Fibroblast of lung (primary cell): ENCODE data around the gene ZNF521. TPM values are rescaled to one million over a fixed set of nuclear protein-coding genes. Genes with fewer than 3 reads are reported as not detected.
A peak's percentile ranks its signal among the peaks of the same experiment; 100 is the strongest.

Experiments
- DNase-seq, 2 donors: peaks; one replicate each; pipeline versions ENCODE4 v3.0.0 to v3.0.0-alpha.2; 2010; ENCODE audit warnings: low read depth in 2 of 2
- H2AFZ ChIP-seq: 2 replicates; pipeline ENCODE4 v1.5.1; 2012; ENCODE audit warnings: low read length, control low read depth, inconsistent platforms
- H3K27ac ChIP-seq: 2 replicates; pipeline ENCODE4 v1.5.1; 2011; ENCODE audit warnings: low read length, control low read depth; ENCODE audit not compliant: insufficient read depth
- H3K27me3 ChIP-seq: 2 replicates; pipeline ENCODE4 v1.5.1; 2011; ENCODE audit warnings: mild to moderate bottlenecking, low read length; ENCODE audit not compliant: control insufficient read depth, insufficient read depth
- H3K36me3 ChIP-seq: 2 replicates; pipeline ENCODE4 v1.5.1; 2011; ENCODE audit warnings: low read length; ENCODE audit not compliant: control insufficient read depth, insufficient read depth
- H3K4me1 ChIP-seq: 2 replicates; pipeline ENCODE4 v1.5.1; 2011; ENCODE audit warnings: low read length; ENCODE audit not compliant: control insufficient read depth, insufficient read depth; ENCODE audit errors: extremely low read depth
- H3K4me2 ChIP-seq: 2 replicates; pipeline ENCODE4 v1.5.1; 2011; ENCODE audit warnings: low read length, control low read depth; ENCODE audit not compliant: insufficient read depth; ENCODE audit errors: extremely low read depth
- H3K4me3 ChIP-seq, 4 experiments: fragments of 200-600 bp in 1 of 4; sonication (generic) in 1 of 4; replicated peaks in 1 of 4; 2 replicates each; pipeline ENCODE4 v1.5.1; 2011 to 2016; ENCODE audit warnings: low read length in 4 of 4, low read depth in 3 of 4, mild to moderate bottlenecking in 3 of 4, control low read depth in 2 of 4, inconsistent platforms in 1 of 4, mixed read lengths in 1 of 4; ENCODE audit not compliant: insufficient read depth in 1 of 4; ENCODE audit errors: control extremely low read depth in 1 of 4
- H3K79me2 ChIP-seq: 2 replicates; pipeline ENCODE4 v1.5.1; 2012; ENCODE audit warnings: mild to moderate bottlenecking, low read length, inconsistent platforms; ENCODE audit not compliant: control insufficient read depth, insufficient read depth
- H3K9ac ChIP-seq: 2 replicates; pipeline ENCODE4 v1.5.1; 2011; ENCODE audit warnings: mild to moderate bottlenecking, low read length, control low read depth; ENCODE audit not compliant: insufficient read depth
- H3K9me3 ChIP-seq: 2 replicates; pipeline ENCODE4 v1.5.1; 2012; ENCODE audit warnings: low read depth, low read length; ENCODE audit not compliant: control insufficient read depth, insufficient read depth
- H4K20me1 ChIP-seq: 2 replicates; pipeline ENCODE4 v1.5.1; 2011; ENCODE audit warnings: low read length; ENCODE audit not compliant: control insufficient read depth, insufficient read depth; ENCODE audit errors: extremely low read depth
- EZH2 ChIP-seq: IDR thresholded peaks from 2 replicates; pipeline ENCODE4 v1.5.1; 2012; ENCODE audit warnings: low read length, control low read depth, mild to moderate bottlenecking; ENCODE audit errors: missing control alignments
- polyA plus RNA-seq, 2 donors: library from polyadenylated mRNA; depleted of rRNA in 1 of 2; stranded (reverse) in 1 of 2; unstranded in 1 of 2; fragments of >200 nt; gene quantifications; 2 replicates each; pipeline ENCODE4 v1.2.1, GENCODE V29; 2011 to 2012; ENCODE audit warnings: missing spikeins in 1 of 2
- total RNA-seq: library from RNA; depleted of rRNA; stranded (reverse); fragments of >200 nt; gene quantifications from 2 replicates; pipeline ENCODE4 v1.2.1, GENCODE V29; 2014
- TF ChIP-seq, protein P1 (sequence below), 2 donors: IDR thresholded peaks in 1 of 2; conservative IDR thresholded peaks in 1 of 2; 1 replicate in 1 of 2; 2 replicates in 1 of 2; pipeline ENCODE4 v1.5.1; 2011 to 2012; ENCODE audit warnings: low read length in 2 of 2, control low read depth in 1 of 2, inconsistent platforms in 1 of 2, low read depth in 1 of 2, mild to moderate bottlenecking in 1 of 2

The ZNF521 gene
- total and polyA plus RNA-seq, 2 donors (not counting 1 experiment from before 2014, with no cell fraction given): 25.2 to 43.6 TPM

DNA sequence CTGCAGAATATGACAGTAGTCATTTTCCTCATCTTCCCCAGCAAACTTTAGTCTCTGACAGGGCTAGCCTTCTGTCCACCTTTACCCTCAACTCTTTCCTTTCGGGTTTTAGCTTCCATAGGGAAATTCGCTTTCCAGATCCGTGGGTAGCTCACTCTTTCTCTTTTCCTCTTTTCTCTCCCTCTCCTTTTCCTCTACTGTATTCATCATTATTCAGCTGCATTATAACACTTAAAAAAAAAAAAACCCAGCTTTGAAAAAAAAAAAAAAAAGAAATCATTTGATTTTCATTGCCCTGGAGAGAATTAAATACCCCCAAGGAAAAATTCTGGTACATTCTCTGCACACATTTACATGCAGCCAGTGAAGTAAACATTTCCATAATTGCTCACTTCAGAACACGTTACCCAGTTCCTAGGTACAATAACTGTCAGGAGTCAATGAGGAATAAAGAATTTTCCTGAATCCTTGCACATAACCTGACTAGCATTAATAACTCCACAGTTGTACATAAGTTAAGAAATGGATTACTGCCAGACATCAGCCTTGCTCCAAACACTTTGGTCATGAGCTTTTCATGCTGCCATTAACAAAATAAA lies 63.5 kb downstream of the ZNF521 start:
- Histone ChIP-seq H3K4me2 (peak overlapping the region; percentile 75), H3K27ac (peak overlapping the region; percentile 87), H3K4me1 (peaks cover 21% of the 10 kb centered on the region), H4K20me1 (no peaks in the 10 kb centered on the region), H3K9ac (no peak overlapping the region), H2AFZ (no peak overlapping the region), H3K79me2 (no peaks in the 10 kb centered on the region), H3K9me3 (no peaks in the 10 kb centered on the region), H3K4me3 (peak overlapping the region in 1 of 4 experiments; percentile 52), H3K27me3 (no peaks in the 10 kb centered on the region), H3K36me3 (no peaks in the 10 kb centered on the region)
- TF ChIP-seq, protein P1, sequence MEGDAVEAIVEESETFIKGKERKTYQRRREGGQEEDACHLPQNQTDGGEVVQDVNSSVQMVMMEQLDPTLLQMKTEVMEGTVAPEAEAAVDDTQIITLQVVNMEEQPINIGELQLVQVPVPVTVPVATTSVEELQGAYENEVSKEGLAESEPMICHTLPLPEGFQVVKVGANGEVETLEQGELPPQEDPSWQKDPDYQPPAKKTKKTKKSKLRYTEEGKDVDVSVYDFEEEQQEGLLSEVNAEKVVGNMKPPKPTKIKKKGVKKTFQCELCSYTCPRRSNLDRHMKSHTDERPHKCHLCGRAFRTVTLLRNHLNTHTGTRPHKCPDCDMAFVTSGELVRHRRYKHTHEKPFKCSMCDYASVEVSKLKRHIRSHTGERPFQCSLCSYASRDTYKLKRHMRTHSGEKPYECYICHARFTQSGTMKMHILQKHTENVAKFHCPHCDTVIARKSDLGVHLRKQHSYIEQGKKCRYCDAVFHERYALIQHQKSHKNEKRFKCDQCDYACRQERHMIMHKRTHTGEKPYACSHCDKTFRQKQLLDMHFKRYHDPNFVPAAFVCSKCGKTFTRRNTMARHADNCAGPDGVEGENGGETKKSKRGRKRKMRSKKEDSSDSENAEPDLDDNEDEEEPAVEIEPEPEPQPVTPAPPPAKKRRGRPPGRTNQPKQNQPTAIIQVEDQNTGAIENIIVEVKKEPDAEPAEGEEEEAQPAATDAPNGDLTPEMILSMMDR (conservative IDR thresholded peaks at IDR 0.05 in 1 of 2, IDR thresholded peaks at IDR 0.05 in 1 of 2; ENCODE audit: low read depth in 1 of 2, low read length in 2 of 2): no peak
- no peak for TF ChIP-seq EZH2
- DNase-seq: no peak

DNA sequence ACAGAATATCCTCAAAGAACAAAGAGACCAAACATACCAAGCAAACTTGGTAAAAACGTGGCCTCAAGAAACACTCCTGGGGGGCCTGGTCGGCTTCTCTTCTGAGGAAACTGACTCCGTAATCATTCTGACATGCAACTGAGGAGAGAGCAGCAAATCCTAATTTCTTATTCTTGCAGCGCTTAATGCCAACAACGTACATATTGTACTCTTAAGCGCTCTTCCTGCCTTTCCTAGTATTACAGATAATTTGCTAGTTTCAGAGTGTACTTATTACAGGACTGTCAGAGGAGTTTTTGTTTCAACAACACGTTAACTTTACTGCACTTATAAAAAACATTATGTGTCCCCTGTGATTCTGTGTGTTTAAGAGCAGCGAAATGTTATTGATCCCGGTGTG lies 64.9 kb downstream of the ZNF521 start:
- no peak for DNase-seq
- Histone ChIP-seq H3K4me2 (no peak overlapping the region), H3K9me3 (no peaks in the 10 kb centered on the region), H2AFZ (no peak overlapping the region), H3K79me2 (no peaks in the 10 kb centered on the region), H3K4me3 (no peak overlapping the region), H3K27ac (no peak overlapping the region), H3K27me3 (no peaks in the 10 kb centered on the region), H3K4me1 (peaks cover 21% of the 10 kb centered on the region), H3K9ac (no peak overlapping the region), H4K20me1 (no peaks in the 10 kb centered on the region), H3K36me3 (no peaks in the 10 kb centered on the region)
- TF ChIP-seq EZH2: no peak
- TF ChIP-seq, protein P1 (conservative IDR thresholded peaks at IDR 0.05 in 1 of 2, IDR thresholded peaks at IDR 0.05 in 1 of 2; ENCODE audit: low read depth in 1 of 2, low read length in 2 of 2): no peak

DNA sequence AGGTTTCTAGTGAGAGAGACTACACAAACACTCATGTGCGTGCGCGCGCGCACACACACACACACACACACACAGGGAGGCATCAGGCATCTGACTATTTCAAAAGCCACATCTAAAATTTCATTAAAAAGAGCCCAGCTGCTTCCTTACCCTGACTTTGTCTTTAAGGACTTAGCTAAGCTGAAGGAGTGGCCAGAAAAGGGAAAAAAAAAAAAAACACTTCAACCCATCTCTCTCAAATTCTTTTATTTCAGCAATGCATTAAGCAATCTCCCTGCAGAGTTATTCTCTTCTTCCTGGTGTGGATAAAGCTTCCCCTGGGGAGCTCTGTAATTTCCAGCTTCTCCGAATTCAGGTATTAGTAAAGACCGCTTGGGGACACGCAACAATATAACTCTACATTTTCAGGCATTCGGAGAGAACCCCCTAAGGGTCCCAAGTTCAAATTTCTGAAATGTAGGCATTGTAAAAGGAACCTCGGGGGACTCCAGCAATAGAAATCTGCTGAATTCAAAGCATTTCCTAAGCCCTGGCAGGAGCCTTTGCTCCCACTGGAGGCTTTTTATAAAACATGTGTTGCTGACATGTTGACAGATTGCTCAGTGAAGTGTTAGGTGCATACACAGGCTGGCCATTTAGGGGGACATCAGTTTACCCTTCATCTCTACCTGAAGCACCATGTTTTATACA lies 67.0 kb downstream of the ZNF521 start:
- Histone ChIP-seq H3K27me3 (no peaks in the 10 kb centered on the region), H2AFZ (no peak overlapping the region), H3K4me1 (peaks cover 22% of the 10 kb centered on the region), H3K79me2 (no peaks in the 10 kb centered on the region), H3K4me3 (peak overlapping the region in 1 of 4 experiments; percentile 2), H3K9ac (no peak overlapping the region), H3K4me2 (peak overlapping the region; percentile 55), H3K27ac (peak overlapping the region; percentile 21), H3K36me3 (no peaks in the 10 kb centered on the region), H4K20me1 (no peaks in the 10 kb centered on the region), H3K9me3 (no peaks in the 10 kb centered on the region)
- TF ChIP-seq, protein P1 (conservative IDR thresholded peaks at IDR 0.05 in 1 of 2, IDR thresholded peaks at IDR 0.05 in 1 of 2; ENCODE audit: low read depth in 1 of 2, low read length in 2 of 2): no peak
- no peak for TF ChIP-seq EZH2
- peak; percentile 28 to 81 for DNase-seq
